Body of pancreas (tissue), 4 donors: ENCODE measurements around the gene E2F1.

Experiments used
- POLR2A ChIP-seq, 3 donors: fragments of 450-650 bp; IDR thresholded peaks; one replicate each; pipeline ENCODE4 v1.6.1; 2016; ENCODE audit warnings: antibody characterized with exemption in 3 of 3, mild to moderate bottlenecking in 2 of 3
- TF ChIP-seq, protein P1 (sequence below), 7 experiments: fragments of 450-650 bp in 4 of 7; fragments of 200-600 bp in 3 of 7; sonication (generic) in 3 of 7; IDR thresholded peaks; one replicate each; pipeline ENCODE4 v1.5.1; 2016 to 2019; ENCODE audit warnings: antibody characterized with exemption in 7 of 7

DNA sequence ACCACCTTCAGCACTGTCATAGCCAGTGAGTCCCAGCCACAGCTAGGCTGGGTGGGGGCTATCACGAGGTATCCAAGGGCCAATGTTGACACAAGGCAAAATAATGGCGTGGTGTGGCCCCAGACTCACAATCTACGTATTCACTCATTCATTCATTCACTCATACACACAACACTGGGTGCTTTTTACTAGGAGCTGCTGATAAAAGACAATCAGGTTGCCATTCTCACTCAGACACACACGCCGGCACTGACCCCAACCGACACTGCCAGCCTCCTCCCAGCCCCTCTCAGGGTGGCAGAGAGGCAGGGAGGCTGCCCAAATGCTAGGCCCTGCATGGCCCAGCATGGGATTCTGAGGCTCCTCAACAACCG lies 25.5 kb downstream of the E2F1 start:
- no peak for TF ChIP-seq POLR2A (IDR thresholded peaks at IDR 0.05)
- TF ChIP-seq, protein P1, sequence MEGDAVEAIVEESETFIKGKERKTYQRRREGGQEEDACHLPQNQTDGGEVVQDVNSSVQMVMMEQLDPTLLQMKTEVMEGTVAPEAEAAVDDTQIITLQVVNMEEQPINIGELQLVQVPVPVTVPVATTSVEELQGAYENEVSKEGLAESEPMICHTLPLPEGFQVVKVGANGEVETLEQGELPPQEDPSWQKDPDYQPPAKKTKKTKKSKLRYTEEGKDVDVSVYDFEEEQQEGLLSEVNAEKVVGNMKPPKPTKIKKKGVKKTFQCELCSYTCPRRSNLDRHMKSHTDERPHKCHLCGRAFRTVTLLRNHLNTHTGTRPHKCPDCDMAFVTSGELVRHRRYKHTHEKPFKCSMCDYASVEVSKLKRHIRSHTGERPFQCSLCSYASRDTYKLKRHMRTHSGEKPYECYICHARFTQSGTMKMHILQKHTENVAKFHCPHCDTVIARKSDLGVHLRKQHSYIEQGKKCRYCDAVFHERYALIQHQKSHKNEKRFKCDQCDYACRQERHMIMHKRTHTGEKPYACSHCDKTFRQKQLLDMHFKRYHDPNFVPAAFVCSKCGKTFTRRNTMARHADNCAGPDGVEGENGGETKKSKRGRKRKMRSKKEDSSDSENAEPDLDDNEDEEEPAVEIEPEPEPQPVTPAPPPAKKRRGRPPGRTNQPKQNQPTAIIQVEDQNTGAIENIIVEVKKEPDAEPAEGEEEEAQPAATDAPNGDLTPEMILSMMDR (IDR thresholded peaks at IDR 0.05), result no peak
